ENCODE results near the gene IL2.

The IL2 gene

GRCh38 chr4:122456231-122457116 lies at the start of gene IL2:
IL2 (minus strand) TSS chr4:122456725; CDS start chr4:122456440, 285 bp downstream.
- H3K4me3 ChIP-seq (replicated peaks; ENCODE audit: low read depth, low read length), result no peak within 1 kb of the TSS
- DNase-seq (ENCODE audit: low read depth), result no peak
- TF ChIP-seq CTCF (IDR thresholded peaks at IDR 0.05; ENCODE audit: low read length, missing control alignments), result no peak

- peak; percentile 38 for DNase-seq (ENCODE audit: low read depth)
- no peak overlapping the region for H3K4me3 ChIP-seq (replicated peaks; ENCODE audit: low read depth, low read length)
- TF ChIP-seq CTCF (IDR thresholded peaks at IDR 0.05; ENCODE audit: low read length, missing control alignments), result no peak
These were observed 46.7 kb upstream of the IL2 start for GRCh38 chr4:122503214-122503613.

GRCh38 chr4:122500852-122501501 lies 44.5 kb upstream of the IL2 start:
- no peak overlapping the region for H3K4me3 ChIP-seq (replicated peaks; ENCODE audit: low read depth, low read length)
- TF ChIP-seq CTCF (IDR thresholded peaks at IDR 0.05; ENCODE audit: low read length, missing control alignments), result no peak
- peak; percentile 83 for DNase-seq (ENCODE audit: low read depth)

- no peak overlapping the region for H3K4me3 ChIP-seq (replicated peaks; ENCODE audit: low read depth, low read length)
- no peak for DNase-seq (ENCODE audit: low read depth)
- TF ChIP-seq CTCF (IDR thresholded peaks at IDR 0.05; ENCODE audit: low read length, missing control alignments), result no peak
These were observed 32.5 kb upstream of the IL2 start for GRCh38 chr4:122489061-122489460.

DNA sequence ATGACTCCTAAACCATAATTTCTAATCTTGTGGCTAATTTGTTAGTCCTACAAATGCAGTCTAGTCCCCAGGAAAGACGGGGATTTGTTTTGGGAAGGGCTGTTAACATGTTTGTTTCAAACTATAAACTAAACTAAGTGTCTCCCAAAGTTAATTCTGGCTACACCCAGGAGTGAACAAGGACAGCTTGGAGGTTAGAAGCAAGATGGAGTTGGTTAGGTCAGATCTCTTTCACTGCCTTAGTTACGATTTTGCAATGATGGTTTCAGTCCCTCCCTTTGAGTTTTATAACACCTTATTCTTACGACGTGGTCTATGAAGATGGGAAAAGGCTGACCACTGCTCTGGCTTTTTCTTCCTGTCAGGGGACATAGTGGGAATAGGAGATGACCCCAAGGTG lies 27.0 kb upstream of the IL2 start:
- DNase-seq (ENCODE audit: low read depth), result no peak
- H3K4me3 ChIP-seq (replicated peaks; ENCODE audit: low read depth, low read length), result no peak overlapping the region
- TF ChIP-seq CTCF (IDR thresholded peaks at IDR 0.05; ENCODE audit: low read length, missing control alignments), result no peak

DNA sequence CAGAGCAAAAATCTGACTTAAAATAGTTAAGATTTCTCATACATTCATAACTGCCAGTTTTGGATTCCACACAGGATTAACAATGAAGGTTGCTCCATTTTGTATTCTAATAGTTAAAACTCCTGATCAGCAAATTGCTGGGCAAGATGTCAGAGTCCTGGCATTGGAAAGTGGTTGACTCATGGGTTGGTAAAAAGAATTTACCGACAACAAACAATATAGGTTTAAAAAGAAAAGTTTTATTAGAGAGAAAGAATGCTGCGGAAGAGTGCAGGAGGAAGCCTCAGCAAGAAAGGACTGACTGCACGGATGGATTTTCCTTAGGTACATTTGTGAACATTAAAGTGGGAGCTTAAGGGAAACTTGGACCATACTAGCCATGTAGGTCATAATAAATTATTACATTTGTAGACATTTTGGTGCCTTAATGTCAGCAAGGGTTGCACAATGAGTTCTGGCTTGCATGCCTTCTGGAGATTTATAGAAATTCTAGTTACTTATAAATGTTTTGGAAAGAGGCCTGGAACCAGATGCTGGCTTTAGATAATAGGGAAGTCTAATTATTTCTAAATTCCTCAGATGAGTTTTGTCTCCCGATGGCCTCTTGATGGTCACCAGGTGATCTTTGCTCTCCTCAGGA lies 25.4 kb upstream of the IL2 start:
- H3K4me3 ChIP-seq (replicated peaks; ENCODE audit: low read depth, low read length), result no peak overlapping the region
- no peak for DNase-seq (ENCODE audit: low read depth)
- TF ChIP-seq CTCF (IDR thresholded peaks at IDR 0.05; ENCODE audit: low read length, missing control alignments), result no peak
